Left ventricle myocardium superior (tissue), 1 donor: Measurements from ENCODE around the gene LRP3. TPM values are rescaled to one million over a fixed set of nuclear protein-coding genes. Genes with fewer than 3 reads are reported as not detected.
"Not testable (repeated sequence)": the region's sequence is repeated elsewhere in the genome, so short reads cannot be mapped to it uniquely, and the experiment has no call there.

Experiments used
- ATAC-seq: fragments of 200-7000 bp; cut with Tn5 transposase; one replicate; pipeline ENCODE4 v1.9.1; 2020; ENCODE audit warnings: mild to moderate bottlenecking, moderate library complexity
- DNase-seq: peaks from one replicate; pipeline ENCODE4 v3.0.0-alpha.2; 2020
- intact Hi-C: fragments of 100-400 bp; cut with micrococcal nuclease; formaldehyde crosslinking; loops from one replicate; pipeline ENCODE4 v1.11.0; 2022
- long read RNA-seq: library from polyadenylated mRNA; unstranded; transcript quantifications from one replicate; pipeline ENCODE4 v2.0.0, GENCODE V29; 2021
- total RNA-seq: library from RNA; stranded (reverse); fragmentation: NEBNext Ultra II Directional; extraction: Animal tissue kit (Norgen Biotek cat#: 25700); gene quantifications from one replicate; pipeline ENCODE4 v1.2.1, GENCODE V29; 2021
- donor health status: DM: no; HTN: yes; CAD: no; lungs with severe emphysema.

The LRP3 gene, protein sequence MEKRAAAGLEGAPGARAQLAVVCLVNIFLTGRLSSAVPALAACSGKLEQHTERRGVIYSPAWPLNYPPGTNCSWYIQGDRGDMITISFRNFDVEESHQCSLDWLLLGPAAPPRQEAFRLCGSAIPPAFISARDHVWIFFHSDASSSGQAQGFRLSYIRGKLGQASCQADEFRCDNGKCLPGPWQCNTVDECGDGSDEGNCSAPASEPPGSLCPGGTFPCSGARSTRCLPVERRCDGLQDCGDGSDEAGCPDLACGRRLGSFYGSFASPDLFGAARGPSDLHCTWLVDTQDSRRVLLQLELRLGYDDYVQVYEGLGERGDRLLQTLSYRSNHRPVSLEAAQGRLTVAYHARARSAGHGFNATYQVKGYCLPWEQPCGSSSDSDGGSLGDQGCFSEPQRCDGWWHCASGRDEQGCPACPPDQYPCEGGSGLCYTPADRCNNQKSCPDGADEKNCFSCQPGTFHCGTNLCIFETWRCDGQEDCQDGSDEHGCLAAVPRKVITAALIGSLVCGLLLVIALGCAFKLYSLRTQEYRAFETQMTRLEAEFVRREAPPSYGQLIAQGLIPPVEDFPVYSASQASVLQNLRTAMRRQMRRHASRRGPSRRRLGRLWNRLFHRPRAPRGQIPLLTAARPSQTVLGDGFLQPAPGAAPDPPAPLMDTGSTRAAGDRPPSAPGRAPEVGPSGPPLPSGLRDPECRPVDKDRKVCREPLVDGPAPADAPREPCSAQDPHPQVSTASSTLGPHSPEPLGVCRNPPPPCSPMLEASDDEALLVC
- 19.5 TPM for total RNA-seq
- long read RNA-seq, transcript LRP3-201 (7 exons, 3,807 nt): major isoform, 52 of 86 reads
- long read RNA-seq, transcript LRP3-203 (3 exons, 3,278 nt): minor isoform, 13 of 86 reads
- long read RNA-seq, partial matches to known transcripts: 8 of 86 reads
- long read RNA-seq, other reads (novel, unspliced or antisense): 13 of 86 reads

DNA sequence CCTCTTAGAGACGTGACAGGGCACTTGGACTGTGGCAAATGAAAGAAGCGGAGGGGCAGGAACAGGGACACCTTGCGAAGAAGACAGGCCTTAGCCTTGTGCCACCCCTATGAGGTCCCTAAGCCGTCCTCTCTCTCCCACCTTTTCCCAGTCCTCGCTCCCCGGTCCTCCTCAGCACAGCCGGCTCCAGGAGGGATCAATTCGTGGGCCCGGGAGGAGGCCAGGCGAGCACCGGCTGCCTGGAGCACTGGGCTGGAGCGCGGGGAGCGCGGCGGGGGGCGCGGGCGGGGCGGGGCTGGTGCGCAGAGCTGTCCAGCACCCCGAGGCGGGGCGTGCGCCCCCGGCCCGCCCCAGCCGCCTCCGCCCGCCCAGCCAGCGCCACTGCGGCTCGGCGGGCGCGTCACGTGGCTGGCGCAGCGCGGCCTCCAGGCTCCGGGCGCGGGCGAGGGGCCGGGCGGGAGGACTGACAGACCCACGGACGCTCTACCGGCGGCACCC, at the start of gene LRP3:
TSS of gene LRP3 (plus strand) at position 466 of the 498 bp plus-strand sequence. CDS start 456 bp downstream, outside the sequence.
- intact Hi-C loops: no loop called here
- DNase-seq (peak; percentile 83), ATAC-seq (peak; percentile 87)

DNA sequence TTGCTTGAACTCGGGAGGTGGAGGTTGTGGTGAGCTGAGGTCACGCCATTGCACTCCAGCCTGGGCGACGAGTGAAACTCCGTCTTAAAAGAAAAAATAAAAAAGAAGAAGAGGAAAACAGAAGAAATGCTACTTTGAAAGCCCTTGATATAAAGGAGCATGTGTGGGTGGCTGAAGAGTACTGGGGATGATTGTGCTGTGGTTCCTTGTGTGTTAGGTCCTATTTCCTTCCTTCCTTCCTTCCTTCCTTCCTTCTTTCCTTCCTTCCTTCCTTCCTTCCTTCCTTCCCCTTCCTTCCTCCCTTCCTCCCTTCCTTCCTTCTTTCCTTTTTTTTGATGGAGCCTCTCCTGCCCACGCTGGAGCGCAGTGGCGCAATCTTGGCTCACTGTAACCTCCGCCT, 47.9 kb upstream of the LRP3 start:
- DNase-seq: no peak
- no peak for ATAC-seq
- intact Hi-C loops: no loop called here

DNA sequence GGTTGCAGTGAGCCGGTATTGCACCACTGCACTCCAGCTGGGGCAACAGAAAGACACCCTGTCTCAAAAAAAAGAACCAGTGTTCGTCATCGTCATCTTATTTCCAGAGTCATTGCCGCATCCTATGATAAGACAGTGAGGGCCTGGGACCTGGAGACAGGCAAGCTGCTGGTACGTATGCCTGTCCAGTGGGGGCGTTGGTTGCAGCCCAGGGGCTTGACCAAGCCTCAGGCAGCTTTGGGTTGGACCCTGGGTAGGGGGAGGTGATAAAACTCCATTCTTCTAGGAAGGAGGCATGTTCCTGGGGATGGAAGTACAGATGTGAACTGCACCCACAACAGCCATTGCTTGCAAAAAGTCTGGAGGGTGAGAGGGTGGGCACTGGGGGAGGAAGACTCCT, 46.6 kb upstream of the LRP3 start:
- ATAC-seq (no peak), DNase-seq (no peak)
- intact Hi-C loops: no loop called here

DNA sequence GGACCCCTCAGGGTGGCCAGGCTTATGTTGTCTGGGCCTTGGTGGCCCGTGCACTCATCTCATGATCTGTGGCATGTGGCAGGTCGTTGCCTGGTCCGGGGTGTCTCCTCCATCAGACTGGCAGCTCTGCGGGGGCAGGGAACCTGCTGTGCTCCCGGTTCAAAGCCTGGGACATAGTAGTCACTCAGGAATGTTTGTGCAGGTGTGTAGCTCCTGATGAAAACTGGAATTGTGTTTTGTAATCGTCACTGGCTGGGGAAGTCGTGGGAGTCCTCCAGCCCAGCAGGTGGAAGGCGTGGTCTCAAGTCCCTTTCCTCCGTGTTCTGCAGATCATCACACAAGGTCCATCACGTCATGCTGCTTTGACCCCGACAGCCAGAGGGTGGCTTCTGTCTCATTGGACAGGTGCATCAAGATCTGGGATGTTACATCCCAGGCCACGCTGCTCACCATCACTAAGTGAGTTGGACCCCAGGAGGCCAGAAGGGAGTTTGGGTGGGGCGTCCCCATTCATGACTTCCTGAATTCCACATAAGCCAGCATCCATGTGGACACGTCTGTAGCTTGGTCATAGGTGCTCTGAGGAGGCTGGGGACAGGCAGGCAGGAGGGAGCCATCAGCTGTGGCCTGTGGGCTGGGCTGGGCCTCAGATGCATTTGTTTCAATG, 43.1 kb upstream of the LRP3 start:
- no peak for ATAC-seq
- intact Hi-C loops: no loop called here
- no peak for DNase-seq

DNA sequence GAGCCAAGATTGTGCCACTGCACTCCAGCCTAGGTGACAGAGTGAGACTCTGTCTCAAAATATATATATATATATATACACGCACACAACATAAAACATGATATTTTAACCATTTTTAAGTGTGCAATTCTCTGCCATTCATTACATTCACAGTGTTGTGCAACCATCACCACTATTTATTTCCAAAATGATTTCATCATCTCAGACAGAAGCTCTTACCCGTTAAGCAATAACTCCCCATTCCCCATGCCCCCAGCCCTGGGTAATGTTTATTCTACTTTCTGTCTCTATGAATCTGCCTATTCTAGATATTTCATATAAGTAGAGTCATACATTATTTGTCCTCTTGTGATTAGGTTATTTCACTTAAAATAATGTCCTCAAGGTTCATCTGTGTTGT, 42.0 kb upstream of the LRP3 start:
- intact Hi-C loops: no loop called here
- DNase-seq (no peak), ATAC-seq (no peak)

DNA sequence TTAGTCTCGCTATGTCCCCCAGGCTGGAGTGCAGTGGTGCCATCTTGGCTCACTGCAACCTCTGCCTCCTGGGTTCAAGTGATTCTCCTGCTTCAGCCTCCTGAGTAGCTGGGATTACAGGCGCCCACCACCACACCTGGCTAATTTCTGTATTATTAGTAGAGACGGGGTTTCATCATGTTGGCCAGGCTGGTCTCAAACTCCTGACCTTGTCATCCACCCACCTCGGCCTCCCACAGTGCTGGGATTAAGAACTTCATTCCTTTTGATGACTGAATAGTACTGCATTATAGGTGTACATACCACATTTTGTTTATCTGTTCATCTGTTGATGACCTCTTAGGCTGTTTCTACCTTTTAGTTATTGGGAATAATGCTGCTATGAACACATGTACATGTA, 41.5 kb upstream of the LRP3 start:
- DNase-seq, intact Hi-C loops, ATAC-seq: not testable (repeated sequence)

DNA sequence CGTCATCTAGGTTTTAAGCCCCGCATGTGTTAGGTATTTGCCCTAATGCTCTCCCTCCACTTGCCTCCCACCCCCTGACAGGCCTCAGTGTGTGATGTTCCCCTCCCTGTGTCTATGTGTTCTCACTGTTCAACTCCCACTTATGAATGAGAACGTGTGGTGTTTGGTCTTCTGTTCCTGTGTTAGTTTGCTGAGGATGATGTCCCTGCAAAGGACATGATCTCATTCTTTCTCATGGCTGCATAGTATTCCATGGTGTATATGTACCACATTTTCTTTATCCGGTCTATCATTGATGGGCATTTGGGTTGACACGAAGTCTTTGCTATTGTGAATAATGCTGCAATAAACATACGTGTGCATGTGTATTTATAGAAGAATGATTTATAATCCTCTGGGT, 39.8 kb upstream of the LRP3 start:
- ATAC-seq, intact Hi-C loops, DNase-seq: not testable (repeated sequence)

DNA sequence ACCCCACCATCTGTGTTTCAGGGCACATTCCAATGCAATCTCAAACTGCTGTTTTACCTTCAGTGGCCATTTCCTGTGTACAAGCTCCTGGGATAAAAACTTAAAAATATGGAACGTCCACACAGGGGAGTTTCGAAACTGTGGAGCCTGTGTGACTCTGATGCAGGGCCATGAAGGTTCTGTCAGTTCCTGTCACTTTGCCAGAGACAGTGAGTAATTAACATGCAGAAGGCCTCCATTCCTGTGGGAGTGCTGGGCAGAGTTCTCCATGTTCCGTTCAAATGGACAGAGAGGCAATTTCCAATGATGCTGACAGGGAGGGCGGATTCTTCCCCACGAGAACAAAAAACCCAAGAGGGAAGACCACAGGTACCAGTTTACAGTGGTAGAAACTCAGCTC, 37.8 kb upstream of the LRP3 start:
- intact Hi-C loops: no loop called here
- ATAC-seq (peak; percentile 25), DNase-seq (no peak)

DNA sequence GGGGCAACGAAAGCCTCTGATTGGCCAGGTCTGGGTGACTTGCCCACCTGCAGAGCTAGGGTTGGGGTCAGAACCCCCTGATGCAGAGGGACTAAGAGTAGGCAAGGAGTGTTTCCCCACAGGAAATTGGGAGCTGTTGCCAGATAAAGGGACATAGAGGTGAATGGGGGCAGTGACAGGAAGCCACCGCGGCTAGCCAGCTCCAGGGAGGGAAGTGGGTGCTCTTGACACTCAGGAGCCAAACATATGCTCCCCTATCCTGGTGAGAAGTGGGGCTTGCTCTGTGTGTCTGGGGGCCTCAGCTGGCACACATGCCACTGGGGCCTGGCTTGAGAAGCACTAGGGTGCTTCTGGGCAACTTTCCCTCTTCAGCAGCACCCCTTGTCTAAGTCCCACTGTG, 36.2 kb upstream of the LRP3 start:
- intact Hi-C loops: no loop called here
- no peak for ATAC-seq
- DNase-seq: no peak

DNA sequence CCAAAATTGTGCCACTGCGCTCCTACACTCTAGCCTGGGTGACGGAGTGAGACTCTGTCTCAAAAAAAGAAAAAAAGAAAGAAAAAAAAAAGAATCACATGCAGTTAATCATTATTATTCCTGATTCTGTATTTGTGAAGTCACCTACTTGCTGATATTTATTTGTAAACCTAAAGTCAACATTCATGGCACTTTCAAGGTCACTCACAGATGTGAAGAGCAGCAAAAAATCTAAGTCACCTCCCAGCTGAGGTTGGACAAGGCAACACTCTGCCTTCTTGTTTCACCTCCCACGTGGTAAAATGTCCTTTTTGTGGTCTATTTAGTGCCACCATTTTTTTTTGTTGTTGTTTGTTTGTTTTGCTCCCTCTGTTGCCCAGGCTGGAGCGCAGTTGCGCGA, 35.8 kb upstream of the LRP3 start:
- intact Hi-C loops: no loop called here
- ATAC-seq (no peak), DNase-seq (no peak)

DNA sequence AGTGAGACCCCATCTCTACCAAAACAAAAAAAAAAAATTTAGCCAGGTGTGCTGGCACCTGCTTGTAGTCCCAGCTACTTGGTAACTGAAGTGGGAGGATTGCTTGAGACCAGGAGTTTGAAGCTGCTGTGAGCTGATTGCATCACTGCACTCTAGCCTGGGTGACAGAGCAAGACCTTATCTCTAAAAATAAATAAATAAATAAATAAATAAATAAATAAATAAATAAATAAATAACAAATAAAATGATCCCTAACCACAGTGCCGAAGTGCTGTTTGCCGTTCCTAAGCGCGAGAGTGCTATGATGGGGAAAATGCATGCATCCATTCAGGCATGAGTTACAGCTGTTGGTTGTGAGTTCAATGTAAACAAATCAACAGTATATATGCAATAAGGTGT, 35.0 kb upstream of the LRP3 start:
- DNase-seq (no peak), ATAC-seq (no peak)
- intact Hi-C loops: no loop called here

DNA sequence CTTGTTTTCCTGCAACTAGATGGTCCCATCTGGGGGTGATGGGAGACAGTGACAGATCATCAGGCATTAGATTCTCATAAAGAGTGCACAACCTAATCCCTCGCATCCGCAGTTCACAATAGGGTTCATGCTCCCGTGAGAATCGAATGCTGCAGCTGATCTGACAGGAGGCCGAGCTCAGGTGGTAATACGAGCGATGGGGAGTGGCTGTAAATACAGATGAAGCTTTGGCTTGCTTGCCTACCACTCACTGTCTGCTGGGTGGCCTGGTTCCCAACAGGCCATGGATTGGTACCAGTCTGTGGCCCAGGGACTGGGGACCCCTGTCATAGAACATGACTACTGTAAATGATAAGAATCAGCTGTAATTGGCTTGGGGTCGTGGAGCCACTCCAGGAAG, 34.2 kb upstream of the LRP3 start:
- DNase-seq (no peak), ATAC-seq (no peak)
- intact Hi-C loops: no loop called here

DNA sequence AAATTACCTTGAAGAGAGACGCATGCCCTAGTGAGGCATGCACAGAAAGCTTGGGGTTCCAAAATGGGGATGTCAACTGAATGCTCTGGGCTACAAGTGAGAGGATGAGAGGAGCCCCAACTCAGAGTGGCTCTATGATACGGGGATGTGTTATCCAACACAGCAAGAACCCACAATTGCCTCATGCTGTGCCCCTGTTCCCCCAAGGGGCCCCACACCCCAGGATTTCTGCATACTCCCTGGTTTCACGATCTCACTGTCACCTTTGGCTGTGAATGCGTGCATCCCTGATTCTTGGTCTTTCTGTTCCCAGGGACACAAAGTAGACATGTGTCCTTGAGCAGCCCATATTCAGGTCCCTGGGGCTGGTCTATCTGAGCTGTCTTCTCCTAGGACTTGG, 32.9 kb upstream of the LRP3 start:
- ATAC-seq (no peak), DNase-seq (no peak)
- intact Hi-C loops: no loop called here

DNA sequence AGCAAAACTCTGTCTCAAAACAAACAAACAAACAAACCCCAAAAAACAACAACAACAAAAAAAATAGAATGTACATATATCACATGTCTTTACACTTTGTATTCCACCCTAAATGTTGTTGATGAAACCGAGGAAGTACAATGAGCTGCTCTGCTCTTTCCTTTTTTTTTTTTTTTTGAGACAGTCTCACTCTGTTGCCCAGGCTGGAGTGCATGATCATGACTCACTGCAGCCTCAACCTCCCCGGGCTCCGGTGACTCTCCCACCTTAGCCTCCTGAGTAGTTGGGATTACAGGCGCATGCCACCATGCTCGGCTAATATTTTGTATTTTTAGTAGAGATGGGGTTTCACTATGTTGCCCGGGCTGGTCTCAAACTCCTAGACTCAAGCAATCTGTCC, 30.6 kb upstream of the LRP3 start:
- no peak for ATAC-seq
- intact Hi-C loops: no loop called here
- no peak for DNase-seq

DNA sequence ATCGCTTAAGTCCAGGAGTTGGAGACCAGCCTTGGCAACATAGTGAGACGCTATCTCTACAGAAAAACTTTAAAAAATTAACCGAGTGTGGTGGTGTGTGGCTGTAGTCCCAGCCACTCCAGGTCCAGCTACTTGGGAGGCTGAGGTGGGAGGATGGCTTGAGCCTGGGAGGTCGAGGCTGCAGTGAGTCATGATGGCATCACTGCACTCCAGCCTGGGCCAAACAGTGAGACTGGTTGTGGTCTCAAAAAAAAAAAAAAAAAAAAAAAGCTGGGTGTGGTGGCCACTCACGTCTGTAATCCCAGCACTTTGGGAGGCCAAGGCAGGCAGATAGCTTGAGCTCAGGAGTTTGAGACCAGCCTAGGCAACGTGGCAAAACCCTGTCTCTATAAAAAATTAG, 28.1 kb upstream of the LRP3 start:
- ATAC-seq, intact Hi-C loops, DNase-seq: not testable (repeated sequence)

DNA sequence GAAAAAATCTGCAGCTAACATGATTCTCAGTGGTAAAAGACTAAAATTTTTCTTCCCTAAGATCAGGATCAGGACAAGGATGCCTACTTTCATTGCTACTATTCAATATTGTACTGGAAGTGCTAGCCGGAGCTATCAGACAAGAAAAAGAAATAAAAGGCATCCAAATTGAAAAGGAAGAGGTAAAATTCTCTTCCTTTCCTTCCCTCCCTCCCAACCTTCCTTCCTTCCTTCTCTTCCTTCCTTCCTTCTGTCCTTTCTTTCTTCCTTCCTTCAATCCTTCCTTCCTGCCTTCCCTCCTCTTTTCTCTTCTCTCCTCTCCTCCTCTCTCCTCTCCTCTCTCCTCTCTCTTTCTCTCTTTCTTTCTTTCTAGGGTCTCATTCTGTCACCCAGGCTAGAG, 26.7 kb upstream of the LRP3 start:
- ATAC-seq (no peak), DNase-seq (no peak)
- intact Hi-C loops: no loop called here

DNA sequence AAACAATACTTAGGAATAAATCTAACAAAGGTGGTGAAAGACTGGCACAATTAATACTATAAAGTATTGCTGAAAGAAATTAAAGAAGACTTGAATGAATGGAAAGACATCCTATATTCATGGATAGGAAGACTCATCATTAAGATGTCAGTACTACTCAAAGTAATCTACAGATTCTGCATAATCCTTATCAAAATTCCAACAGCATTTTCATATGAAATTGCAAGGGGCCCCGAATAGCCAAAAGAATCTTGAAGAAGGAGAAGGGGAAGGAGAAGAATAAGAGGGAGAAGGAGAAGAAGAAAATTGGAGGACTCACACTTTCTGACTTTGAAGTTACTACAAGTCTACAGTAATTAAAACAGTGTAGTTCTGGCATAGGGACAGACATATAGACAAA, 25.6 kb upstream of the LRP3 start:
- no peak for DNase-seq
- intact Hi-C loops: no loop called here

DNA sequence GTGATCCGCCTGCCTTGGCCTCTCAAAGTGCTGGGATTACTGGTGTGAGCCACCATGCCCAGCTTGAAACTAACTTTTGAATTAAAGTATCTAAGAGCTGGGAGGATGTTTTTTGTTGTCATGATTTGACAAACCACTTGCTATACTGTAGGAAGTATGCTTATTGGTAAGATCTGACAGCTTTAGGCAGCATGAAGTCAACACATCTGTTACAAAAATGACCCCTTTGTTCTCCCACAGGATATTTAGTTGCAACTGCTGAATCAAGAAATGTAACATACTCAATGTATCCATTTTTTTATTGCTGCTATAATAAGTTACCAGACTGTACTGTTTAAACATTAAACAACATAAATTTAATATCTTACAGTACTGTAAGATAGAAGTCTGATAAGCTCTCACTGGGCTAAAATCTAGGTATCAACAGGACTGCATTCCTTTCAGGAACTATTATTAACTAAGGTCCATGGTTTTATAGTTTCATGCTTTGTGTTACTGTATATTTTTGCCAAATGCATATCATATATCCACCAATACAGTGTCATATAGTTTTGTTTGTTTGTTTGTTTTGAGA, 22.8 kb upstream of the LRP3 start:
- intact Hi-C loops: no loop called here
- ATAC-seq (no peak), DNase-seq (no peak)

More for the DNA sequence above, 25.6 kb upstream of the LRP3 start:
- ATAC-seq: no peak

DNA sequence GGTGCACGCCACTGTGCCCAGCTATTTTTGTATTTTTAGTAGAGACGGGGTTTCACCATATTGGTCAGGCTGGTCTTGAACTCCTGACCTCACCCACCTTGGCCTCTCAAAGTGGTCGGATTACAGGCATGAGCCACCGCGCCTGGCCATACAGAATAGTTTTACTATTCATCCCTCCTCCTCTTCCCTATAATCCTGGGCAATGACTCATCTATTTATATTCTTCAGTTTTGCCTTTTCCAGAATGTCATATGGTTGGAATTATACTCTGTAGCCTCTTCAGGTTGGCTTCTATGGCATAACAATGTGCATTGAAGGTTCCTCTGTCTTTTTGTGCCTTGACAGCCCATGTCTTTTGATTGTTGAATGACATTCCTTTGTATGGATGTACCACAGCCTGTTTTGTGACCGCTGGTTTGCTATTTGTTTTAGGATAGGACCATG, 22.2 kb upstream of the LRP3 start:
- ATAC-seq: no peak
- intact Hi-C loops: no loop called here
- no peak for DNase-seq
